SU-DHL-6 (cell line): ENCODE data around the gene FAM120B.

Experiments used
- CTCF ChIP-seq: fragments of 200-600 bp; sonication (generic); IDR thresholded peaks from one replicate; pipeline ENCODE4 v1.5.1; 2017; ENCODE audit warnings: antibody characterized with exemption, mild to moderate bottlenecking, low read length, moderate library complexity; ENCODE audit not compliant: insufficient read depth, poor library complexity, severe bottlenecking
- EZH2phosphoT487 ChIP-seq: fragments of 200-600 bp; sonication (generic), shearing (Covaris generic); conservative IDR thresholded peaks from 2 replicates; pipeline ENCODE4 v1.6.1; 2018; ENCODE audit warnings: mild to moderate bottlenecking, antibody characterized with exemption, low read length, moderate library complexity, mixed read lengths

GRCh38 chr6:170307080-170307545, 555 bp downstream of the FAM120B start:
- no peak for TF ChIP-seq CTCF
- TF ChIP-seq EZH2phosphoT487, result no peak
